GM18519 (cell line): ENCODE data around the gene LPAR1.

Experiments
- ATAC-seq: cut with Tn5 transposase; IDR thresholded peaks from one replicate; pipeline ENCODE4 v1.9.1; 2021; ENCODE audit warnings: mild to moderate bottlenecking, moderate library complexity; ENCODE audit not compliant: unreplicated experiment, low FRiP score

LPAR1 gene

DNA sequence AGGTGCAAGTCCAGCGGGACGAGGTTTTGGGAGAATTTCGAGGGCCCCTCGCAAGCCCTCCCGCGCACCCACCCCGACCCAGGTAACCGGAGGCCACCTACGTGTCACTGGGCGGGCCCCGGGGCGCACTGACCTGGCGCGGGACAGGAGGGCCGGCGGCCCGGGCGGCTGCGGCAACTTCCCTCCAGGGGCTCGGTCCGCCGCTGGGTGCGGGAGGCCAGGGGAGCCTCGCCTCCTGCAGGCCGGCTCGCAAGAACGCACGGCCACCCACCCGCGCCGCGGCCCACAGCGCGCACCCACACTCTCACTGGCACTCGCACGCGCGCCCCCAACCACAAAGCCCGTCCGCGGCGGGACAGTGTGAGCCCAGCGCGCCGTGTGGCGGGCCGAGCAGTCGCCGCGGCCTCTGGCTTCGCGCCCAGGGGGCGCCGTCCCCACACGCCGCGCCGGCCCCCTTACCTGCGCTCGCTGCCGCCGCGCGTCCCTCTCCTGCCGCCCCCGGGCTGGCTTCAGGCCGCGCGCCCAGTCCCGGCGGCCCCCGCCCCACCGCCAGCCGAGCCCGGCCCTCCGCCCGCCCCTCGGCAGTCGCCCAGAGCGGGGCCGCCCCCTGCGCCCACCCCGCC, 451 bp downstream of the LPAR1 start:
- ATAC-seq = peak; percentile 61

DNA sequence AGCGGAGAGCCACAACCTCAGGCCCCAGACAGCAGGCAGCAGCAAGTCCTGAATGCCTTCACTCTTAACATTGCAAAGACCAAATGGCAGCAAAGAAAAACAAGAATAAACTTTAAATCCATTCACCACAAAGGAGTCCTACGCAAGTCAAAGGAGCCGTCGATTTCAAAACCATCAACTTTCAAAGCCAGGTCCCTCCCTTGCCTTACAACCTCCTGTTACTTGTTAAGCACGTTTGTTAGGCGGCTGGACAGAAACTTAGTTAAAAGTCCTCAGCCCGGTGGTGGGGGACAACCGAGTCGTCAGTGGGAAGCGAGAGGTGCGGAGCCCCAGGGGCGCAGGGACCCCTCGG, 938 bp downstream of the LPAR1 start:
- no peak for ATAC-seq

- ATAC-seq = no peak
These were observed 1.3 kb downstream of the LPAR1 start for GRCh38 chr9:111036946-111037345.

GRCh38 chr9:111036429-111036789, 1.9 kb downstream of the LPAR1 start:
- ATAC-seq = no peak

DNA sequence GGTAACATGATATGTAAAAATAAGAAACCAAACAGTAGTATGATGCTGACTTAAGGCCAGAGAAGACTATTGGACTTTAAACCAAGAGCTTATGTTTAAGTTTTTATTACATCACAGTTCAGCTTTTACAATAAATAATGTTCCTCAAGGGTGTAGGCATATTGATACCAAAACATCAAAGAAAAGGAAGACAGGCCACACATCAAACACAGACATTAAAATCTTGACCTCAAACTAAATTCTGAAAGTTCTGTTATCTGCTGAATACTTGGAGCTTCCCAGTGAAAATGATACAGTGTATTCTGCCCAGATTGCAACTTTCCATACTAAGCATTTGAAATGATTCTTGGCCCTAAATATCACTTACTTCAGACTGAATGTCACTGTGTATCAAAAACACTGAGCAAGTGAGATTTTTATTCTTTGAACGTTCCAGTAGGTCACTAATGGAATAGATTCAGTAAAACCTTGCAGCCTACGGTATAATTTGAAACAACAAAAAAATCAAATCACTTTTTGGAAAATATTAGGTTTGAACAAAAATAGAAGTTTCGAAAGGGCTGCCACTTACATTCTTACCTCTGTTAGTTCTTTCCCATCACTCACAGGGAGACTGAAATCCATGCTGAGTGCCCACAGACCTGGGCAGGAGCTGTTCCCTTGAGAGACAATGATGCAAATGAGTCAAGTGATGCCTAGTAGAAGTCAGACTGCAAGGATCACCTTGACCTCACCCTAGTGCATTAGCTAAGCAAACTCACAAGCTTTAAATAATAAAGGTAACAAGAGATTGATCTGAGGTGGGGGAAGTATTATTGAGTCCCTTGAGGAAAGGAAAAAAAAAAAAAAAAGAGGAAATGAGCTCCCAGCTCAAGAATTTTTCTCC, 2.5 kb downstream of the LPAR1 start:
- no peak for ATAC-seq

DNA sequence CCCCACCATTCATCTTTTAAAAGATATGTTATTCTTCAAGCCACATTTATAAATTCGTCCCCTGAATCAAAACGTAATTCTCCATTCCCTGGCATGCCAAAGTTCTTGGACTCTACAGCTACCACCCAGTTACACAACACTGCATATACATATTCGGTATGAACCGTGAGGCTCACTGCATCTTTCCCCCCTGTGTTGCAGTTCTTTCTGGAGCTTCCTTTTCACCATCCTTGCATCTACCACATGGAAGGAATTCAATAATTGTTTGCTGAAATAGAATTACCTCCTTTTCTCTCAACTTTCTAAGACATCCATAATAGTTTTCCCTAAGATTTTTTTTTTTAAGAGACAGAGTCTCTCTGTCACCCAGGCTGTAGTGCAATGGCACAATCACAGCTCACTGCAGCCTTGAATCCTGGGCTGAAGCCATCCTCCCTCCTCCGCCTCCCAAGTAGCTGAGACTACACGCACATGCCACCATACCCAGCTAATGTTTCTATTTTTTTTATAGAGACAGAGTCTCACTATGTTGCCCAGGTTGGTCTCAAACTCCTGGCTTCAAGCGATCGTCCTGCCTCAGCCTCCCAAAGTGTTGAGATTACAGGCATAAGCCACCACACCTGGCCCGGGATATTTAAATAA, 3.3 kb downstream of the LPAR1 start:
- no peak for ATAC-seq

- ATAC-seq = no peak
These were observed 3.9 kb downstream of the LPAR1 start for GRCh38 chr9:111034170-111034897.

DNA sequence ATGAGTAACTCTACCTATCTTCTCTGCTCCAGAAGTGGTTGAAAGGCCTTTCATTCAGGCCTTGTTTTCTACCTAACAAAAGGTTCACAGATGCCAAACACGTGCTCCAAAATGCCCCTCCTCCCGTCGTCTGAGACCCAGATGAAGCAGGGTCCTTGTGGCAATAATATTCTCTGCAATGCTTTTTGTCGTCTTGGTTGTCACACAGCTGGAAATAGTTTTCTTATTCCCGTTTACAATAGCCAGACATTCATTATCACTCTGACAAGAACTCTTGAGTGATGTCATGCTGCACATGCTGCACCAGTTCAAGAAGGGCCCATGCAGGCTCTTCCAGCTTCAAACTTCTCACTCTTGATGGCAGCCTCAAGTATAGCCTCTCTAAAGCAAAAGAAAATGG, 7.8 kb downstream of the LPAR1 start:
- no peak for ATAC-seq

GRCh38 chr9:111029260-111029659, 9.0 kb downstream of the LPAR1 start:
- ATAC-seq = no peak

GRCh38 chr9:111027798-111028197, 10.5 kb downstream of the LPAR1 start:
- no peak for ATAC-seq

DNA sequence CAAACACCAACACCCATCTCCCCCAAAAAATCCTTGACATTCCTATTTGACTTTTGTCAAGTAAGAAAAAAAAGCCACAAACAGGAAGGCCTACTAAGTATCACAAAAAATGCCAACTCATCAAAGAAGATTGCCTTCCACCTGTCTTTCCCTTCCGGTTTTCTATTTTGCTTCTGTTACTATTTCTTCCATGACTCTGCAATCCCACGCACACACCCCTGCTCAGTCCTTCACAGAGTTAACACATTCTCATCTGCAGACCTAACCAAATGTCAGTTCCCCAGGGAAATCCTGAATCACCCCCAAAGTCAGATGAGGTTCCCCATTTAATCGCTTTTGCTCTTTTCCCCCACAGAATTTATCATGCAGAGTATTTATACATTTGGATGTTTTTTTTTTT, 15.1 kb downstream of the LPAR1 start:
- ATAC-seq = no peak

GRCh38 chr9:111020594-111020993, 17.7 kb downstream of the LPAR1 start:
- ATAC-seq = no peak

GRCh38 chr9:111016426-111017045, 21.7 kb downstream of the LPAR1 start:
- ATAC-seq = no peak

DNA sequence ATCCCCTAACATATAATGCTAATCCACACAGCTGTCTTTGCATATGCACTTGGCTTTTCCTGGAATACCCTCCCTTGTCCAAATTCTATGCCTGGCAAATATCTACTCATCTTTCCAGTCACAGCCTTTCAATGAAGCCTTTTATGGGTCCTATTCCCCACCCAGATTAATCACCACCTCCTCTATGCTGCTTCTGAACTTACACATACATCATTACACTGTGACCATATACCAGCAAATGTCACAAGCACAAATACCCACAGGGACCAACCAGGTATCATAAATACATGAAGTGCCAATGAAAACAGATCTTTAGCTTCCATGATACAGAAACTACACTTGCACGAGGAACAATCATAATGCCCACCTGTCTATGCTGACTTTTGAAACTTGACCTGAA, 22.3 kb downstream of the LPAR1 start:
- ATAC-seq = no peak

- ATAC-seq = no peak
These were observed 24.6 kb downstream of the LPAR1 start for GRCh38 chr9:111013707-111014106.

DNA sequence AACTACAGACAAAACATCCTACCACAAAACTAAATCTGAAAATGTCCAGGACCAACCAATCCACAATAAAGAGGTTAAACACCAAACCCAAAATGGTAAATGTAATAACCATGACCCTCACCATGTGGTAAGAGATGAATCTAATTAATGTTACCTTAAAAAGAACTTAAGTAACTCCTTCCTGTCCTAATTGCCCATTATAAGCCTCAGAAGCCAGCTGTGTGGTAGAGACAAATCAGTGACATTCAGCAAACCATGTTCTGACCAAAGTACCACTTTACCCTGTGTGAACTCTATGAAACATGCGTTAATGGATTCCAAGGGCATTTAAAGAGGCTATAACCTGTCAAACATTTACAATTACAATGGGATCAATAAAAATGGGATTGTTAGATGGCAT, 25.0 kb downstream of the LPAR1 start:
- ATAC-seq = no peak

- ATAC-seq = no peak
These were observed 29.9 kb downstream of the LPAR1 start for GRCh38 chr9:111008158-111009075.

GRCh38 chr9:111005746-111006470, 32.4 kb downstream of the LPAR1 start:
- ATAC-seq = no peak

GRCh38 chr9:111004936-111005335, 33.3 kb downstream of the LPAR1 start:
- no peak for ATAC-seq
